GM12878 (cell line): ENCODE results near the gene TSPAN12. TPM values are rescaled to one million over a fixed set of nuclear protein-coding genes. Genes with fewer than 3 reads are reported as not detected.

ENCODE experiments used
- ATAC-seq: fragments of 200-7000 bp; cut with Tn5 transposase; 3 replicates; pipeline ENCODE4 v1.9.1; 2020; ENCODE audit warnings: mild to moderate bottlenecking, moderate library complexity
- BruUV-seq: library from RNA; stranded (reverse); fragments of 400-500 nt; replicated peaks from 2 replicates; lab custom pipeline; 2021; lab: Mats Ljungman, UMichigan
- CTCF ChIA-PET: fragments of 300-600 bp; sonication (Branson Sonifier 250); formaldehyde crosslinking; extraction: SDS; loops from one replicate; lab custom pipeline; 2021; ENCODE audit warnings: inconsistent platforms; lab: Yijun Ruan, JAX
- POLR2A ChIA-PET: fragments of 350-600 bp; formaldehyde crosslinking; extraction: SDS; loops from one replicate; lab custom pipeline; 2021; ENCODE audit warnings: inconsistent platforms; lab: Charles Lee
- RAD21 ChIA-PET: fragments of 300-600 bp; sonication (Branson Sonifier 250); formaldehyde crosslinking; loops from one replicate; lab custom pipeline; 2023; ENCODE audit warnings: antibody characterized with exemption; ENCODE audit not compliant: unreplicated experiment; lab: Charles Lee
- SMC1A ChIA-PET: fragments of 300-600 bp; sonication (Branson Sonifier 250); formaldehyde crosslinking; loops from one replicate; lab custom pipeline; 2023; ENCODE audit not compliant: unreplicated experiment, uncharacterized antibody; lab: Charles Lee
- DNase-seq: peaks from one replicate; pipeline ENCODE4 v3.0.0-alpha.2; 2011; ENCODE audit warnings: low read depth, low spot score
- FAIRE-seq: peaks from 3 replicates; lab custom pipeline; 2011; peaks lifted over from hg19 to GRCh38; lab: Jason Lieb, UNC
- H2AFZ ChIP-seq: 2 replicates; pipeline ENCODE4 v1.6.0; 2011; ENCODE audit warnings: low read depth, low read length, control low read depth; ENCODE audit not compliant: control insufficient read depth
- H3K27ac ChIP-seq: 2 replicates; pipeline ENCODE4 v1.5.1; 2011; ENCODE audit warnings: control low read depth; ENCODE audit not compliant: control insufficient read depth, insufficient read depth
- H3K27me3 ChIP-seq, 2 experiments: replicated peaks in 1 of 2; 2 replicates each; pipeline versions ENCODE4 v1.6.0 to v1.6.1; 2011; ENCODE audit warnings: low read length in 1 of 2; ENCODE audit not compliant: control insufficient read depth in 2 of 2, insufficient read depth in 2 of 2
- H3K36me3 ChIP-seq, 2 experiments: 2 replicates each; pipeline ENCODE4 v1.5.1; 2011; ENCODE audit warnings: low read length in 1 of 2; ENCODE audit not compliant: control insufficient read depth in 2 of 2, insufficient read depth in 2 of 2
- H3K4me1 ChIP-seq: 2 replicates; pipeline ENCODE4 v1.6.1; 2011; ENCODE audit warnings: mild to moderate bottlenecking, low read length, moderate library complexity, mixed read lengths; ENCODE audit not compliant: control insufficient read depth, insufficient read depth
- H3K4me2 ChIP-seq: 2 replicates; pipeline ENCODE4 v1.6.0; 2011; ENCODE audit warnings: control low read depth; ENCODE audit not compliant: control insufficient read depth, insufficient read depth
- H3K4me3 ChIP-seq: fragments of 200-600 bp; sonication (generic); 2 replicates; pipeline ENCODE4 v1.5.1; 2016
- H3K79me2 ChIP-seq: 2 replicates; pipeline ENCODE4 v1.6.0; 2011; ENCODE audit warnings: low read length; ENCODE audit not compliant: control insufficient read depth, insufficient read depth
- H3K9ac ChIP-seq: 2 replicates; pipeline ENCODE4 v1.8.0; 2011; ENCODE audit warnings: low read length, control low read depth, mixed read lengths; ENCODE audit not compliant: control insufficient read depth, insufficient read depth
- H3K9me3 ChIP-seq: replicated peaks from 3 replicates; pipeline ENCODE4 v1.5.1; 2011; ENCODE audit warnings: mild to moderate bottlenecking, low read length; ENCODE audit not compliant: control insufficient read depth, insufficient read depth
- H4K20me1 ChIP-seq: 2 replicates; pipeline ENCODE4 v1.6.0; 2011; ENCODE audit not compliant: control insufficient read depth, insufficient read depth
- ASH2L ChIP-seq: fragments of 300-600, 200-600 bp; sonication (generic); IDR thresholded peaks from 2 replicates; pipeline ENCODE4 v1.6.1; 2017; ENCODE audit warnings: low read depth, mild to moderate bottlenecking, borderline replicate concordance
- BMI1 ChIP-seq: fragments of 450-650 bp; IDR thresholded peaks from 2 replicates; pipeline ENCODE4 v1.6.1; 2016; ENCODE audit warnings: mild to moderate bottlenecking, moderate library complexity, borderline replicate concordance
- KAT2A ChIP-seq: conservative IDR thresholded peaks from 2 replicates; pipeline ENCODE4 v1.6.1; 2011; ENCODE audit warnings: low read depth, low read length; ENCODE audit not compliant: control insufficient read depth
- STAT3 ChIP-seq: IDR thresholded peaks from 2 replicates; pipeline ENCODE4 v1.6.1; 2011; ENCODE audit warnings: low read depth, low read length, improper control_type of control experiment
- SUZ12 ChIP-seq: fragments of 200-600 bp; sonication (generic); IDR thresholded peaks from one replicate; pipeline ENCODE4 v1.6.1; 2018; ENCODE audit warnings: antibody characterized with exemption, mild to moderate bottlenecking; ENCODE audit not compliant: unreplicated experiment
- ZBED1 ChIP-seq: IDR thresholded peaks from 2 replicates; pipeline ENCODE4 v1.6.1; 2016; ENCODE audit warnings: borderline replicate concordance
- ZNF217 ChIP-seq: fragments of 450-650 bp; IDR thresholded peaks from 2 replicates; pipeline ENCODE4 v1.6.1; 2017; ENCODE audit warnings: antibody characterized with exemption, mild to moderate bottlenecking
- WGBS: methylation state at CpG from one replicate; pipeline ENCODE4 v1.1.6; 2016; ENCODE audit warnings: low lambda C conversion rate; ENCODE audit not compliant: insufficient replicate concordance, insufficient coverage; ENCODE audit errors: missing lambda C conversion rate; 5-methylcytosine and 5-hydroxymethylcytosine counted together
- in situ Hi-C: fragments of 300-500 bp; cut with MboI; formaldehyde crosslinking; loops from 9 replicates; pipeline ENCODE4 v1.14.3; 2018; ENCODE audit warnings: mixed read lengths
- intact Hi-C: fragments of 100-400 bp; cut with micrococcal nuclease; formaldehyde crosslinking; loops from one replicate; pipeline ENCODE4 v1.14.2; 2022; ENCODE audit not compliant: unreplicated experiment
- polyA plus RNA-seq, 11 experiments: library from polyadenylated mRNA; depleted of rRNA in 4 of 11; unstranded in 6 of 11; stranded (reverse) in 5 of 11; fragments of >200 nt; fragmentation: Nextera tagmentation in 4 of 11; fragmentation: Illumina TruSeq in 1 of 11; extraction: Ambion mirVana in 4 of 11; extraction: Trizol in 1 of 11; gene quantifications; 1 replicate in 1 of 11; 2 replicates in 10 of 11; pipeline versions ENCODE4 v1.2.1 to v1.2.3, GENCODE V29; 2011 to 2016; ENCODE audit warnings: inconsistent platforms in 2 of 11, missing spikeins in 2 of 11, low read depth in 1 of 11
- total RNA-seq, 4 experiments: library from RNA; depleted of rRNA in 3 of 4; stranded (reverse); fragments of >200 nt in 3 of 4; fragmentation: Illumina TruSeq in 1 of 4; extraction: Trizol in 1 of 4; gene quantifications; 2 replicates each; pipeline versions ENCODE4 v1.2.1 to v1.2.3, GENCODE V29; 2013 to 2021
- TF ChIP-seq, protein P1 (sequence below), 3 experiments: IDR thresholded peaks in 2 of 3; conservative IDR thresholded peaks in 1 of 3; 2 replicates each; pipeline ENCODE4 v1.5.1; 2011; ENCODE audit warnings: low read depth in 3 of 3, low read length in 3 of 3, mild to moderate bottlenecking in 3 of 3, control low read depth in 2 of 3, moderate library complexity in 2 of 3, inconsistent platforms in 1 of 3, mixed read lengths in 1 of 3; ENCODE audit not compliant: control insufficient read depth in 2 of 3, insufficient read depth in 1 of 3; ENCODE audit errors: extremely low read depth in 1 of 3
- TF ChIP-seq, protein P2 (sequence below): fragments of 450-650 bp; IDR thresholded peaks from 2 replicates; pipeline ENCODE4 v1.6.1; 2018; ENCODE audit warnings: borderline replicate concordance, mild to moderate bottlenecking; ENCODE audit not compliant: partially characterized antibody

Gene TSPAN12
- total and polyA plus RNA-seq, 10 of the 15 experiments (the other 5 are each of a cell fraction or from before 2014, with no cell fraction given) = 0.67 to 110 (median 1.3) TPM

DNA sequence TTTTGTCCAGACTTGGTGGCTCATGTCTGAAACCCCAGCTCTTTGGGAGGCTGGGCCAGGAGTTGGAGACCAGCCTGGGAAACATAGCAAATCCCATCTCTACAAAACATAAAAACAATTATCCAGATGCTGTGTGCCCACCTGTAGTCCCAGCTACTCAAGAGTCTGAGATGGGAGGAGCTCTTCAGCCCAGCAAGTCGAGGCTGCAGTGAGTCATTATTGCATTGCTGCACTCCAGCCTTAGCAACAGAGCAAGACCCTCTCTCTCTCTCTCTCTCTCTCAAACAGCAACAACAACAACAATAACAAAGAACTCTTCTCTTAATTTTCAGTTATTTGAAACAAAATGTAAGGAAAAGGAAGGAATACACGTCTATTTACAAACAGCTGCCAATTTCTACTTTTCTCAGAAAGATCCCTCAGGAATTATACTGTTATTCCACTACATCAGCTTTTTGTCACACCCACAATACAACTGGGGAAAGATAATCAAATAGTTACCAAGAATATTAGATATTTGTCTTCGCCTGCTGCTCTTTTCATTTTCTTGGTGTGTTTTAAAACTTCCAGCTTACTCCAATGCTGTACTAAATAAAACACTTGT lies 5.1 kb upstream of the TSPAN12 start:
- DNase-seq = no peak
- no peaks in the 10 kb centered on the region; the same call in 1 of the 2 replicates for H3K79me2 ChIP-seq
- H3K4me2 ChIP-seq = no peak overlapping the region
- POLR2A ChIA-PET = interaction anchor here (0.8 to 2.3 kb wide), 5 partner anchors 14 to 88 kb away, joined by 3 to 12 read pairs (median 4); partner anchors contain the start of gene ING3
- TF ChIP-seq ZBED1 = no peak
- TF ChIP-seq, protein P1, sequence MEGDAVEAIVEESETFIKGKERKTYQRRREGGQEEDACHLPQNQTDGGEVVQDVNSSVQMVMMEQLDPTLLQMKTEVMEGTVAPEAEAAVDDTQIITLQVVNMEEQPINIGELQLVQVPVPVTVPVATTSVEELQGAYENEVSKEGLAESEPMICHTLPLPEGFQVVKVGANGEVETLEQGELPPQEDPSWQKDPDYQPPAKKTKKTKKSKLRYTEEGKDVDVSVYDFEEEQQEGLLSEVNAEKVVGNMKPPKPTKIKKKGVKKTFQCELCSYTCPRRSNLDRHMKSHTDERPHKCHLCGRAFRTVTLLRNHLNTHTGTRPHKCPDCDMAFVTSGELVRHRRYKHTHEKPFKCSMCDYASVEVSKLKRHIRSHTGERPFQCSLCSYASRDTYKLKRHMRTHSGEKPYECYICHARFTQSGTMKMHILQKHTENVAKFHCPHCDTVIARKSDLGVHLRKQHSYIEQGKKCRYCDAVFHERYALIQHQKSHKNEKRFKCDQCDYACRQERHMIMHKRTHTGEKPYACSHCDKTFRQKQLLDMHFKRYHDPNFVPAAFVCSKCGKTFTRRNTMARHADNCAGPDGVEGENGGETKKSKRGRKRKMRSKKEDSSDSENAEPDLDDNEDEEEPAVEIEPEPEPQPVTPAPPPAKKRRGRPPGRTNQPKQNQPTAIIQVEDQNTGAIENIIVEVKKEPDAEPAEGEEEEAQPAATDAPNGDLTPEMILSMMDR (IDR thresholded peaks at IDR 0.05 in 2 of 3, conservative IDR thresholded peaks at IDR 0.05 in 1 of 3; ENCODE audit: control insufficient read depth in 2 of 3, extremely low read depth in 1 of 3, insufficient read depth in 1 of 3, low read depth in 3 of 3, low read length in 3 of 3) = no peak
- no peak for TF ChIP-seq ZNF217
- no peak for TF ChIP-seq STAT3
- no peak for TF ChIP-seq BMI1
- no peak for TF ChIP-seq KAT2A
- TF ChIP-seq ASH2L = no peak
- TF ChIP-seq SUZ12 = no peak
- TF ChIP-seq, protein P2, sequence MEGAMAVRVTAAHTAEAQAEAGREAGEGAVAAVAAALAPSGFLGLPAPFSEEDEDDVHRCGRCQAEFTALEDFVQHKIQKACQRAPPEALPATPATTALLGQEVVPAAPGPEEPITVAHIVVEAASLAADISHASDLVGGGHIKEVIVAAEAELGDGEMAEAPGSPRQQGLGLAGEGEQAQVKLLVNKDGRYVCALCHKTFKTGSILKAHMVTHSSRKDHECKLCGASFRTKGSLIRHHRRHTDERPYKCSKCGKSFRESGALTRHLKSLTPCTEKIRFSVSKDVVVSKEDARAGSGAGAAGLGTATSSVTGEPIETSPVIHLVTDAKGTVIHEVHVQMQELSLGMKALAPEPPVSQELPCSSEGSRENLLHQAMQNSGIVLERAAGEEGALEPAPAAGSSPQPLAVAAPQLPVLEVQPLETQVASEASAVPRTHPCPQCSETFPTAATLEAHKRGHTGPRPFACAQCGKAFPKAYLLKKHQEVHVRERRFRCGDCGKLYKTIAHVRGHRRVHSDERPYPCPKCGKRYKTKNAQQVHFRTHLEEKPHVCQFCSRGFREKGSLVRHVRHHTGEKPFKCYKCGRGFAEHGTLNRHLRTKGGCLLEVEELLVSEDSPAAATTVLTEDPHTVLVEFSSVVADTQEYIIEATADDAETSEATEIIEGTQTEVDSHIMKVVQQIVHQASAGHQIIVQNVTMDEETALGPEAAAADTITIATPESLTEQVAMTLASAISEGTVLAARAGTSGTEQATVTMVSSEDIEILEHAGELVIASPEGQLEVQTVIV = no peak
- TF ChIP-seq, all 136 proteins: peak for 0
- no peak overlapping the region for H2AFZ ChIP-seq
- no peak overlapping the region for H3K9ac ChIP-seq
- CTCF ChIA-PET = interaction anchor here (0.5 to 2.7 kb wide), 8 partner anchors 8 to 1729 kb away, joined by 3 to 18 read pairs (median 3); no protein-coding TSS in a partner anchor
- no peak overlapping the region for H3K4me3 ChIP-seq
- no peaks in the 10 kb centered on the region for H4K20me1 ChIP-seq
- H3K36me3 ChIP-seq = no peaks in the 10 kb centered on the region
- H3K27me3 ChIP-seq = peaks cover 0 to 4% of the 10 kb centered on the region in 2 experiments; a peak in 1 of 4 replicates
- H3K9me3 ChIP-seq = peaks cover 2% of the 10 kb centered on the region; the same call in 2 of the 3 replicates
- ATAC-seq (no peak), FAIRE-seq (no peak)
- no peak overlapping the region for H3K27ac ChIP-seq
- in situ Hi-C loops = no loop called here
- RAD21 ChIA-PET = interaction anchor here (1.0 to 2.0 kb wide), 6 partner anchors 9 to 85 kb away, joined by 3 to 7 read pairs (median 4); no protein-coding TSS in a partner anchor
- intact Hi-C loops = no loop called here
- WGBS = 47% methylated on average over 3 of the region's 3 CpGs
- SMC1A ChIA-PET = interaction anchor here (0.7 to 2.5 kb wide), 12 partner anchors 9 to 1646 kb away, joined by 3 to 12 read pairs (median 5); no protein-coding TSS in a partner anchor
- H3K4me1 ChIP-seq = peaks cover 5% of the 10 kb centered on the region
- no TSS peak for BruUV-seq
